GM21528 (cell line): ENCODE results near the gene CROCC2.

Source experiments
- ATAC-seq: cut with Tn5 transposase; IDR thresholded peaks from one replicate; pipeline ENCODE4 v1.9.1; 2021; ENCODE audit warnings: mild to moderate bottlenecking, moderate library complexity; ENCODE audit not compliant: unreplicated experiment, low FRiP score

Gene CROCC2

GRCh38 chr2:240906141-240906910 is at the start of gene CROCC2:
Gene CROCC2 (plus strand): TSS chr2:240906336. CDS start chr2:240906514, 178 bp downstream.
- ATAC-seq = no peak

- ATAC-seq = no peak
Measured at GRCh38 chr2:240857039-240858008, 48.8 kb upstream of the CROCC2 start.

- ATAC-seq = no peak
Measured at GRCh38 chr2:240858321-240858720, 47.8 kb upstream of the CROCC2 start.

DNA sequence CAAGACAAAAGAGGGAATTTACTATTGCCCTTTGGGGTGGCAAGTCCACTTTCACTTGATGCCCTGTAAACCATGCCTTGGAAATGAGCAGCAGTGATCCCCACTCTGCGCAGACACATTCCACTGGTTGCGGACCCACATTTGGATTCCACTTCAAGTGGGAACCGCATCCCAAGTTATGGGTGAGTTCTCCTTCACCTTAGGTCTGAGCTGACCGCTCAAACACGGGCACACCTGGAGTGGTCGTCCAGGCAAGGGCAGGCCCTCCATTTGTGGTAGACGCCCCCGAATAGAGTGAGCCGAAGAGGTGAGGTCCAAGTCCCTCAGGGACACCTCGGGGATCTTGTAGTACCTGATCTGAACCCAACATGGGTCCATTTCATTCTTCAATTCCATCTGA is 47.3 kb upstream of the CROCC2 start:
- no peak for ATAC-seq

DNA sequence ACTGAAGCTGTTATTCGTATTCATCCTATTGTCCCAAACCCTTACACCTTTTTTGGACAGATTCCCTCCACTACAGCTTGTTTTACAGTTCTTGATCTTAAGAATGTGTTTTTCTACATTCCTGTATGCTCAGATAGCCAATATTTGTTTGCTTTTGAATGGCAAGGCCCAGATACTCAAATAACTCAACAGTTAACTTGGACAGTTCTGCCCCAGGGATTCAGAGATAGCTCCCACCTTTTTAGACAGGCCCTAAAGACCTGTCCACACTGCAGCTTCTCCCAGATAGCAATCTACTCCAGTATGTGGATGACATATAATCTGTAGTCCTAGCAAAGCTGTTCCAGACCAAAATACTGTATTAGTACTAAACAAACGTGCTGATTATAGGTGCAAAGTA is 44.6 kb upstream of the CROCC2 start:
- no peak for ATAC-seq

DNA sequence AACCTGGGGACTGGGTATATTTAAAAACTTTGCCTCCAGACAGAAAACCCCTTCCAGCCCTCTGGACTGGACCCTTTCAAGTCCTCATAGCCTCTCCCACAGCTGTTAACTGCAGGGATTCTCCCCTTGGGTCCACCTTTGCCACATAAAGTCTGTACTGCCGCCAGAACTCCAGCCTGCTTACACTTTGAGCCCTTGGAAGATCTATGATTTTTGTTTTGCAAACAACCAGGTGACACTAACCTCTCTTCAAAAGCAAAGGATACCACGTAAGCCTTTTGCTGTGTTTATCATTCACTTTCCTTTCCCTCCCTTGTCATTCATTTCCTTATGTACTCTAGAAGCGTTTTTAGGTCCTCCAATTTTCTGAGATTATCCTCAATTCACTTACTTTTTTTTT is 41.7 kb upstream of the CROCC2 start:
- ATAC-seq = no peak

- no peak for ATAC-seq
Measured at GRCh38 chr2:240865391-240865790, 40.7 kb upstream of the CROCC2 start.

- ATAC-seq = no peak
Measured at GRCh38 chr2:240868286-240869108, 37.6 kb upstream of the CROCC2 start, which contains the start of gene AGXT. Gene AGXT (plus strand): TSS chr2:240868824. CDS start chr2:240868866, 42 bp downstream.

DNA sequence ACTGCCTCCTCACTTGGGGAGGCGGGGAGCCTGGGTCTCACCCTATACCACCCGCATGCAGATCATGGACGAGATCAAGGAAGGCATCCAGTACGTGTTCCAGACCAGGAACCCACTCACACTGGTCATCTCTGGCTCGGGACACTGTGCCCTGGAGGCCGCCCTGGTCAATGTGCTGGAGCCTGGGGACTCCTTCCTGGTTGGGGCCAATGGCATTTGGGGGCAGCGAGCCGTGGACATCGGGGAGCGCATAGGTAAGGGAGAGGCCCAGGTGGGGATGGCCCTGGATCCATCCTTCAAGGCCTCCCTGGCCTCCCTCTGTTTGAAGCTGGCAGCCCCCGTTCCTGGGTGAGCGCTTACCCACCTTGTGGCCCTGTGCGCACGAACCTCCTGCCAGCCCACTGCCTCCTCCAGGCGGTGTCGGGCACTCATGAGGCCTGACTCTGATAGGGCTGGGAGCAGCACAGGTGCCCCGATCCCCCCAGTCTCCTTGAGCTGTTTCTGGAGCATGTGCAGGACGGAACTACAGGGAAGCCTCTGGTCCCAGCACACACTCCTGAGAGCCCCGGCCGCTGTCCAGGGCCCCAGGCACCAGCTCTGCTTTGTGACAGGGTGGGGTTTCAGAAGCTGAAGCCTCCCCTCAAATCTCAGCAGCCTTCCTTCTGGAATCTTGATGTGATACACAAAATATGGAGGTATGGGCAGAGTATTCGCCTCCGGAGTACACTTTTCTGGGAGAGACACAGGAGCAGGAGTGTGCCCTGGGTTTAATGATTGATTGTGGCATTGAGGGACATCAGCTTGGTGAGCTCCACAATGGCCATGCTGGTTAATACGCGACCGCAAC is 36.8 kb upstream of the CROCC2 start:
- ATAC-seq = no peak

GRCh38 chr2:240869956-240870875 is 35.9 kb upstream of the CROCC2 start:
- ATAC-seq = no peak

GRCh38 chr2:240871071-240871958 is 34.8 kb upstream of the CROCC2 start:
- ATAC-seq = no peak

DNA sequence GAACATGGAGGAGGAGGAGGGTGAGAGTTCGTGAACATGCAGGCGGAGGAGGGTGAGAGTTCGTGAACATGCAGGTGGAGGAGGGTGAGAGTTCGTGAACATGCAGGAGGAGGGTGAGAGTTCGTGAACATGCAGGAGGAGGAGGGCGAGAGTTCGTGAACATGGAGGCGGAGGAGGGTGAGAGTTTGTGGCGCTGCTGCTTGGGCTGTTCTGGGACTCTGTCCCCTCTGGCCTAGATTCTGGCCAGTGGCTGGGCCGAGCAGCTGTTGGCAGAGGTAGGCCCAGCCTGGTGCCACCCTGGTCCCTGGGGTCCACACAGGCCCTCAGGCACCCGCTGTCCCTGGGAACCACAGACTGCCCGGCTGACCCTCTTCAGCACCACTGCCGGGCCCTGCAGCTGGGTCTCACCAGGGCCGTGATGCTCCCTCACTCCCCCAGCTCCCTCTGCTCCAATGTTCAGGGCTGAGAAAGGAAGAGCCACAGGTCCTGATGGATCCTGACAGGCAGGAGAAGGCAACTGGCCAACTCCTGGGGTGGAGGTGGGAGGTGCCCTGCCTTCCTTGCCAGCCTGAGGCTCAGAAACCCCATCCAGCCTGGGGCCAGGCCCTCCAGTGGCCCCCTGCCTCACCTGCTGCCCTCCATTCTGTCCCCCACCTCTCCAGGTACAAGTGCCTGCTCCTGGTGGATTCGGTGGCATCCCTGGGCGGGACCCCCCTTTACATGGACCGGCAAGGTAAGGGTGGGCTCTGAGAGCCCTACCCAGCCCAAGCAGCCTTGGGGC is 33.6 kb upstream of the CROCC2 start:
- no peak for ATAC-seq

DNA sequence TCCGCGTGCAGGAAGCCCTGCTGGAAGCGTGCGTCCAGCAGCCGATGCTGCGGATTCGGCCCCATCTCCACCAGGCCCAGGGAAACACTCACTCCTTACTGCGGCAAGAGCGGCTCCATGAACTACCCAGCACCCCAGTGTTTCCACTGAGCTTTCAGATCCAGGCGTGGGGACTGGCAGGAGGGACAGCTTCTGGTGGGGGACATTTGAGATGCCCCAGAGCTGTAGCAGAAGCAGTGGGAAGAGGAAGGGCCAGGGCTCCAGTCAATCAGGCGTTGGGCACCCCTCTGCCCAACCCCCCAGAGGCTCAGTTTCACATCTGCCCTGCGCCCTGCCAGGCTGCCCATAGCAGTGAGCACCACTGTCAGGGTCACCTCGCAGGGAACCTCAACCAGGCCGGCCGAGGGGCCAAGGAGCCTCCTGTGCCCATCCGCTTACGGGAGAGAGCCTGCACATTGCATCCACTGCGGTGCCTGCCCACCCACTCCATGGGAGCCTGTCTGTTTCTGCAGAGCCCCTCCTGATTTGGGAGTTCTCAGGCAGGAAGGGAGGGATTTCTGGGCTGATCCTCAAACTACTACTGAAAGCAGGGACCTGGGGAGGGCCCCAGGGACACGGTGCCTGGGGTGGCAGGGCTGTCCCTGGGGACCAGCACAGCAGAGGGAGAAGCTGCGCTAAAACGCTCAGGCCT is 32.9 kb upstream of the CROCC2 start:
- no peak for ATAC-seq

- ATAC-seq = no peak
Measured at GRCh38 chr2:240873805-240874714, 32.1 kb upstream of the CROCC2 start.

DNA sequence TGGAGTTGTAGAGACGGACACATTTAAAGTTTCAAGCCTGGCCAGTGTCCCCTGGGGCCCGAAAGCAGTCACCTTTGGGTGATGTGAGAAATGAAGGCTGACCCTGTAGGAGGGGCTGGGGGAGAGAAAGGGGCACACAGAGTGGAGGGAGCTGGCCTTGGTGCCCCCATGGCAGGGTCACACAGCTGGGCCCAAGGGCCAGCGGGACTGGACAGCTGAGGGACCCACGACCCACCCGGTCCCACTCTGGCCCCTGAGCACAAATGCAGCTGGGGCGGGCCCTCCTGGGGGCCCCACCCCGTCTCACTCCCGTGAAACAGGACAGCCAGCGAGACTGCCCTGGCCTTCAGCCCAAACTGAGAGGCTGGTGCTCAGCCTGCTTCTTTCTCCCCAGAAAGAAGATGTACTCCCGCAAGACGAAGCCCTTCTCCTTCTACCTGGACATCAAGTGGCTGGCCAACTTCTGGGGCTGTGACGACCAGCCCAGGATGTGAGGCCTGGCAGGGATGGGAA is 31.4 kb upstream of the CROCC2 start:
- ATAC-seq = no peak
